ENCODE results near the gene TSPAN14. TPM values are rescaled to one million over a fixed set of nuclear protein-coding genes. Genes with fewer than 3 reads are reported as not detected.

The TSPAN14 gene
- total RNA-seq, 6 experiments from 2014 or later, result 72.9 to 96.2 (median 84.5) TPM

DNA sequence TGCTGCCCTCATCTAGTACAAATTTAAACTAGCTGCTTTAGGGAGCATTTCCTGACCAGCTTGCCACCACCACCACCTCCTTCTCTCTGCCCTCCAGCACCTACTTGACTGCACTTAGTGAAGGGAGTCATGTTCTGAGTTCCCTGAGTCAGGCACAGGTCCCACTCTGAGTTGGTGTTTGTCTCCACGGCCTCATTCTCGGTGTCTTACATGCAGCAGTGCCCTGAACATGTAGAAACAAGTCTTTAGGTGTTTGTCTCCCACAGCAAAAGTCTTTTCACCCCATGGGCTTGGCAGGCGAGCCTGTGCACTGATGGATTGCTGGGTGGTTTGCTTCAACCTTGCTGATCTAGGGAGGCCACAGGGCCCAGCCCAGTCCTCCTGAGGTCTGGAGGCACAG is 16.9 kb downstream of the TSPAN14 start:
- Mint-ChIP-seq H3K9me3 (no peaks in the 10 kb centered on the region), H3K4me3 (no peak overlapping the region; the same call in 1 of the 2 replicates), H3K27ac (peak overlapping the region; percentile 77)

DNA sequence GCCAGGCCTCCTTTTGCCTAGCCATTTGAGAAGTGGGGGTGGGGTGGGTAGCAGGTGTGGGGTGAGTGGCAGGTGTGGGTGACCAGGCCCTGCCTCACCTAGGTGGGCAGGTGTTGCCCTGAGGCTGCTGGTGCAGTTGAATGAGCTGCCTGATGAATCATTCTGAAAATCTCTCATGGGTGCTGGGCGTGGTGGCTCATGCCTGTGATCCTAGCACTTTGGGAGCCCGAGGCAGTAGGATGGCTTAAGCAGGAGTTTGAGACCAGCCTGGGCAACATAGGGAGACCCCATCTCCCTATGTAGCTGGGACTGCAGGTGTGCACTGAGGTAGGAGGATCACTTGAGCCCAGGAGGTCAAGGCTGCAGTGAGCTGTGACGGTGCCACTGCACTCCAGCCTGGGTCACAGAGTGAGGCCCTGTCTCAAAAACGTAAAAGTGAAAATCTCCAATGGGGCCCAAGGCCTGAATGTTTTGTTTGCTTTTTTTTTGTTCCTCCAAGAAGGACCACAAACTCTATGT is 17.7 kb downstream of the TSPAN14 start:
- TF ChIP-seq, protein P1, sequence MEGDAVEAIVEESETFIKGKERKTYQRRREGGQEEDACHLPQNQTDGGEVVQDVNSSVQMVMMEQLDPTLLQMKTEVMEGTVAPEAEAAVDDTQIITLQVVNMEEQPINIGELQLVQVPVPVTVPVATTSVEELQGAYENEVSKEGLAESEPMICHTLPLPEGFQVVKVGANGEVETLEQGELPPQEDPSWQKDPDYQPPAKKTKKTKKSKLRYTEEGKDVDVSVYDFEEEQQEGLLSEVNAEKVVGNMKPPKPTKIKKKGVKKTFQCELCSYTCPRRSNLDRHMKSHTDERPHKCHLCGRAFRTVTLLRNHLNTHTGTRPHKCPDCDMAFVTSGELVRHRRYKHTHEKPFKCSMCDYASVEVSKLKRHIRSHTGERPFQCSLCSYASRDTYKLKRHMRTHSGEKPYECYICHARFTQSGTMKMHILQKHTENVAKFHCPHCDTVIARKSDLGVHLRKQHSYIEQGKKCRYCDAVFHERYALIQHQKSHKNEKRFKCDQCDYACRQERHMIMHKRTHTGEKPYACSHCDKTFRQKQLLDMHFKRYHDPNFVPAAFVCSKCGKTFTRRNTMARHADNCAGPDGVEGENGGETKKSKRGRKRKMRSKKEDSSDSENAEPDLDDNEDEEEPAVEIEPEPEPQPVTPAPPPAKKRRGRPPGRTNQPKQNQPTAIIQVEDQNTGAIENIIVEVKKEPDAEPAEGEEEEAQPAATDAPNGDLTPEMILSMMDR (IDR thresholded peaks at IDR 0.05), result no peak
- Mint-ChIP-seq H3K36me3 (ENCODE audit: low read depth) (peaks cover 16% of the 10 kb centered on the region), H3K4me1 (ENCODE audit: low read depth) (peaks cover 61% of the 10 kb centered on the region), H3K9me3 (no peaks in the 10 kb centered on the region), H3K27me3 (ENCODE audit: insufficient read depth) (peaks cover 3% of the 10 kb centered on the region; the same call in 1 of the 2 replicates), H3K27ac (peak overlapping the region; percentile 77), H3K4me3 (peak overlapping the region; percentile 57; the same call in 1 of the 2 replicates)
- DNase-seq, result no peak

More for the DNA sequence above, 16.9 kb downstream of the TSPAN14 start:
- peaks cover 69% of the 10 kb centered on the region for H3K4me1 Mint-ChIP-seq (ENCODE audit: low read depth)
- TF ChIP-seq, protein P1 (IDR thresholded peaks at IDR 0.05), result no peak
- H3K27me3 Mint-ChIP-seq (ENCODE audit: insufficient read depth), result peaks cover 3% of the 10 kb centered on the region; the same call in 1 of the 2 replicates
- peaks cover 16% of the 10 kb centered on the region for H3K36me3 Mint-ChIP-seq (ENCODE audit: low read depth)
- no peak for DNase-seq

DNA sequence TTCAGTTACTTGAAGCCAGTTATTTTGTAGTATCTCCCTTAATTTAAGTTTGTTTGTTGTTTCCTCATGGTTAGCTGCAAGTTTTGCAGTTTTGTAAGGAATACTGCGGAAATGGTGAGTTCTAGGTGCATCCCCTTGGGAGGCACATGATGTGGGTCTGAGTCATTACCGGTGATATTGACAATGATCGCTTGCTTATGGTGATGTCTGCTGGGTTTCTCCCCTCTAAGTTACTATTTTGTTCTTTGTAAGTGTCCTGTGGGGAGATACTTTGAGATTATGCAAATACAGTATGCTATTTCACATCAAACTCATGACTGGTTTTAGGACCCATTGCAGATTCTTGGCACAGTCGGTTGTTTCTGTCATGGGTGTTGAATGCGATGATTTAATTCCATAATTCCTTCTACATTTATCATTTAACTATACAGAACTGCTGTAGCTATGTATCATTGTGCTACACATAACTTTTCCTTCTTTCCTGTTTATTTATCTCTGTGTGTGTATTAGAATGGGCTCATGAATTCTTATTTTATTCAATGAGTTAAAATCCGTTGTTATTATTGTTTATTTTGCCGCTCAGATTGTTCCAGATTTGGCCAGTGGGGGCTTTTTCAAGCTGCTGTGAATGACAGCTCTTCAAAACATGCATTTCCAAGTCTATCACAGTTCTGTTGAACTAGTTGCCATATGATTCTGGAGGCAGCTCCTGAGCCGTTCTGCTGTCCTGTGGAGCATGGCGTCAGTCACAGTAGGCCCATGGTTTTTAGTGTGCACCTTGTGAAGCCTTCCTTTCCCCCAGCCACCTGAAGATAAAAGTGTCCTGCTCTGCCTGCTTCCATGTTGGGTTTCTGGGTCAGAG is 18.4 kb downstream of the TSPAN14 start:
- DNase-seq, result peak; percentile 66
- Mint-ChIP-seq H3K36me3 (ENCODE audit: low read depth) (peaks cover 22% of the 10 kb centered on the region), H3K27me3 (ENCODE audit: insufficient read depth) (peaks cover 3% of the 10 kb centered on the region; the same call in 1 of the 2 replicates), H3K9me3 (peaks cover 4% of the 10 kb centered on the region), H3K4me1 (ENCODE audit: low read depth) (peaks cover 61% of the 10 kb centered on the region), H3K4me3 (peak overlapping the region; percentile 57), H3K27ac (peak overlapping the region; percentile 77)
- TF ChIP-seq, protein P1 (IDR thresholded peaks at IDR 0.05), result peak; percentile 23; the same call in 1 of the 2 replicates

DNA sequence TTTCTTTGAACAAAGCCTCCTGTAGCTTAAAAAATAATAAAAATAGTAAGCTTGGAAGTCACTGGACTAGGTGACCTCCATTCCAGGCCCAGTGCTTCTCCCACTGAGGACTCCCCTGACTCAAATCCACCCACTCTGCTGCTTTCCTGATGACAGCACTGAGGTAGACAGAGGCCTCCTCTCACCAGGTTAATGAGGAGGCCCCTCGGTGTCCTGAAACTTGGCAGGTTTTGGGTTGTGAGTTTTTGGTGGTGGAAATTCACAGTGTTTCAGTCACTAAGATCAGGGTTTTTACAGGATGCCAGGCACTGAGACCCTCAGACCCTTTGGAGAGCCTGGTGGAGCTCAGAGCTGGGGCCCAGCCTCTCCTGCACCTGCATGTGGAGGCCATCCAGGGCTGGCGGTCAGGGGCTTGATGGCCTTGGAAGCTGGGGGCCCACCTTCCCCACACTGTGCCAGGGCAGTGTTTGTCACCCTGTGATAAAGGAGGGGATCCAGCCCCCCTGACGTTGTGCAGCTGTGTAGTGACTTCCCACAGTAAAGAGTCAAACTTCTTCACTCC is 19.1 kb downstream of the TSPAN14 start:
- H3K27me3 Mint-ChIP-seq (ENCODE audit: insufficient read depth), result peaks cover 6% of the 10 kb centered on the region
- DNase-seq, result no peak
- TF ChIP-seq, protein P1 (IDR thresholded peaks at IDR 0.05), result no peak
- peak overlapping the region; percentile 77 for H3K27ac Mint-ChIP-seq
- peaks cover 68% of the 10 kb centered on the region for H3K4me1 Mint-ChIP-seq (ENCODE audit: low read depth)
- peaks cover 29% of the 10 kb centered on the region for H3K36me3 Mint-ChIP-seq (ENCODE audit: low read depth)
- peaks cover 12% of the 10 kb centered on the region for H3K9me3 Mint-ChIP-seq
- peak overlapping the region; percentile 57 for H3K4me3 Mint-ChIP-seq

DNA sequence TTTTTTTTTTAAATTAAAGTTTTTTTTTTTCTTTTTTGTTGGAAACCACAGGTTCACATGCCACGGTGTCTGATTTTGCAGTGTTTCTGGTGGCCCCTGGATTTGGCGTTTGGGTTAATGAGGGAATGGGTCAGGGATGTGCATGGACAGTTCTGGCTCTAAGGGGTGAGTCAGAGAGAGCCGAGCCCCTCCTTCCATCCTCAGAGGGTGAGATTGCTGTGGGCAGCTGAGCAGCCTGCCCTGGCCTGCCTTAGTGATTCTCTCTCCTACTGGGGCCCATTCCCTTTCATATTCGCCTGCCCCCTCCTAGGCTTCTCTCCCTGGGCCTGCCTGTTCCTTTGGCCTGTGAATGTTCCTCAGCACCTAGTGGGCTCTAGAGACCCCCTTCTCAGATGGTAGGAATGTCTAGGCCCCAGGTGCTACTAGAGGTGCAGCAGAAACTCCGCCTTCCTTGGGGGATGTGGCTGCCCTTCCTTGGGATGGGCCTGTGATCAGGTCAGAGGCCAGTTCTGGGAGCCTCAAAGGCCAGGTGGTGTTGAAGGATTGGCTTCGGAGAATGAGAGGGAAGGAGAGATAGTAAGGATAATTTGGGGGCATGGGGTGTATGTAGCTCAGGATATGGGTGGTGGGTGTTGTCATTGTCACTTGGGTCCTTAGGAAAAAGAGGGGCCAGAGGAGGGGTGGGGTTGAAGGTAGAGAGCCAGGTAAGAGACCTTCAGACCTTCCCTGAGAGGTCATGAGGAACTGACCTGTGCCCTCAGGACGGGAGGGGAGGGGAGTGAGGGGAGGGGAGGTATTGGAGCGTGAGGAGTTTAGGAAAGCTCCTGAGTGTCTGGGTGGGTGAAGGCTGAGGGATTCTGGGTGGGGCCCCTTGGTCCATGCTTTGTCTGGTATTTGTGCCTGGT is 19.8 kb downstream of the TSPAN14 start:
- peaks cover 16% of the 10 kb centered on the region for H3K9me3 Mint-ChIP-seq
- H3K27me3 Mint-ChIP-seq (ENCODE audit: insufficient read depth), result peaks cover 6% of the 10 kb centered on the region
- H3K4me1 Mint-ChIP-seq (ENCODE audit: low read depth), result peaks cover 72% of the 10 kb centered on the region
- peak overlapping the region; percentile 77 for H3K27ac Mint-ChIP-seq
- DNase-seq, result no peak
- H3K4me3 Mint-ChIP-seq, result peak overlapping the region; percentile 32
- peaks cover 33% of the 10 kb centered on the region for H3K36me3 Mint-ChIP-seq (ENCODE audit: low read depth)
- TF ChIP-seq, protein P1 (IDR thresholded peaks at IDR 0.05), result no peak

All from HFFc6 (cell line).